Smooth muscle cell (in vitro differentiated cells): ENCODE measurements around the gene TCEAL4. TPM values are rescaled to one million over a fixed set of nuclear protein-coding genes. Genes with fewer than 3 reads are reported as not detected.

Experiments used
- DNase-seq: peaks from one replicate; lab custom pipeline; 2025; ENCODE audit not compliant: unreplicated experiment; lab: John Stamatoyannopoulos, UW
- H2AFZ ChIP-seq: fragments of 200-600 bp; sonication (generic); 2 replicates; pipeline ENCODE4 v1.6.0; 2016; ENCODE audit warnings: antibody characterized with exemption, low read depth, mild to moderate bottlenecking
- H3F3A ChIP-seq: fragments of 200-600 bp; sonication (generic); 2 replicates; pipeline ENCODE4 v1.6.0; 2017; ENCODE audit warnings: antibody characterized with exemption, low read depth
- H3K27ac ChIP-seq: fragments of 200-600 bp; sonication (generic); 2 replicates; pipeline ENCODE4 v1.5.1; 2016; ENCODE audit warnings: low read depth, mild to moderate bottlenecking
- H3K27me3 ChIP-seq: fragments of 200-600 bp; sonication (generic); 2 replicates; pipeline ENCODE4 v1.6.1; 2016; ENCODE audit warnings: low read depth, mild to moderate bottlenecking
- H3K36me3 ChIP-seq: fragments of 200-600 bp; sonication (generic); 2 replicates; pipeline ENCODE4 v1.5.1; 2016; ENCODE audit warnings: low read depth
- H3K4me1 ChIP-seq: fragments of 200-600 bp; sonication (generic); 2 replicates; pipeline ENCODE4 v1.5.1; 2016; ENCODE audit warnings: low read depth
- H3K4me2 ChIP-seq: fragments of 200-600 bp; sonication (generic); 2 replicates; pipeline ENCODE4 v1.6.0; 2016; ENCODE audit warnings: mild to moderate bottlenecking
- H3K4me3 ChIP-seq: fragments of 200-600 bp; sonication (generic); 2 replicates; pipeline ENCODE4 v1.5.1; 2016; ENCODE audit warnings: mild to moderate bottlenecking
- H3K79me2 ChIP-seq: fragments of 200-600 bp; sonication (generic); 2 replicates; pipeline ENCODE4 v1.6.0; 2016; ENCODE audit warnings: low read depth, mild to moderate bottlenecking
- H3K9ac ChIP-seq: fragments of 200-600 bp; sonication (generic); 2 replicates; pipeline ENCODE4 v1.6.0; 2016; ENCODE audit warnings: low read depth
- H3K9me3 ChIP-seq: fragments of 200-600 bp; sonication (generic); replicated peaks from 2 replicates; pipeline ENCODE4 v1.5.1; 2016; ENCODE audit warnings: low read depth
- H4K20me1 ChIP-seq: fragments of 200-600 bp; sonication (generic); 2 replicates; pipeline ENCODE4 v1.6.0; 2016; ENCODE audit warnings: low read depth
- CTCF ChIP-seq: fragments of 200-600 bp; sonication (generic); IDR thresholded peaks from 2 replicates; pipeline ENCODE4 v1.5.1; 2017; ENCODE audit warnings: borderline replicate concordance, mild to moderate bottlenecking, antibody characterized with exemption; ENCODE audit not compliant: insufficient read depth, poor library complexity, severe bottlenecking
- WGBS: methylation state at CpG from one replicate; pipeline ENCODE4 v1.1.7; 2016; ENCODE audit warnings: low lambda C conversion rate; 5-methylcytosine and 5-hydroxymethylcytosine counted together
- polyA plus RNA-seq: library from polyadenylated mRNA; unstranded; fragments of >200 nt; fragmentation: Nextera tagmentation; extraction: Ambion mirVana; gene quantifications from 2 replicates; pipeline ENCODE4 v1.2.1, GENCODE V29; 2016
- total RNA-seq: library from RNA; depleted of rRNA; stranded (reverse); fragments of >200 nt; gene quantifications from 2 replicates; pipeline ENCODE4 v1.2.3, GENCODE V29; 2014

The TCEAL4 gene
- total RNA-seq = 40.2 and 51.3 TPM in 2 replicates
- 74.4 and 76.2 TPM in 2 replicates for polyA plus RNA-seq

DNA sequence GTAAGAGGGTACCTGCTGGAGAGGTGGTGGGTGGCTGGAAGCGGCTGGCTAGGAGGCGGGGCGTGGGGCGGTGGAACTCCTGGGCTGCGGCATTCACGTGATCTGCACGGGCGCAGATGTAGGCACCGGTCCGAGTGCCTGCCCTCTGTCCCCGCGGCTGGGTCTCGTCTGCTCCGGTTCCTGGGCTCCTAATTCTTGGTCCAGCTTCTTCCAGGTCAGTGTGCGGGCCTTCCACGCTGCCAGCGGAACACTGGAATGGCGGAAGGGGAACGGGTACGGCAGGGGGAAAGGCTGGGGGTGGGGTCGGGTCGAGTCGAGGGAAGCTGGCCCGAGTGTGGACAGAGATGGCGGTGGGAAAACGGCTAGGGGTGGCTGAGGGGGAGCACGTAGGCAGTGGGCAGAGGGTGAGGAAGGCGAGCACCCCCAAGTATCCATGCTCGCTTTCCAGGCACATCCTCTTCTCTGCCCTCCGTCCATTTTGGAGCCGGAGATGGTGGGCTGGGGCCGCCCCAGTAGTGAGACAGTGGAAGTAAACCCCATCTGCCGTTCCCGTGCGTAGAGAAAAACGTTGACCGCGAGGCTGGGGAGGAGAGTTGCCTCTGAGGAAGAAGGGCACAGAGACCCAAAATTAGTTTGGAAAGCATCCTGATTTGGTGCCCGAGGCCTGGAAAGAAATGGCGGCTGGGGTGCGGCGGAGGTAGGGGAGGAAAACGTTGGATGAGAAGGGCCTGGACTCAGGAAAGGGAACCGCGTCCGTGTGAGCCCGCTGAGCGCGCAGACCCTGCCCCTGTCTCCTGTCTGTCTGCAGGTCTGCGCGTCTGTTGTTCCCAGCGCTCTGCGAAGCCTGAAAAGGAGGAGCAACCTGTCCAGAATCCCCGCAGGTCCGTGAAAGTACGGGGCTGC is at the start of gene TCEAL4:
Gene TCEAL4, plus strand, starts transcription at position 105 of the 903 bp plus-strand sequence. CDS start 1,161 bp downstream, outside the sequence.
- H3K27ac ChIP-seq = peak within 1 kb of the TSS; percentile 19
- peak; percentile 4 for DNase-seq
- H3K36me3 ChIP-seq = no peaks in the 10 kb centered on the region
- no peaks in the 10 kb centered on the region for H3K27me3 ChIP-seq
- H3K9me3 ChIP-seq = no peaks in the 10 kb centered on the region
- H3K79me2 ChIP-seq = no peaks in the 10 kb centered on the region
- peak within 1 kb of the TSS; percentile 57 for H3K9ac ChIP-seq
- H3F3A ChIP-seq = no peaks in the 10 kb centered on the region
- TF ChIP-seq CTCF = no peak
- H3K4me1 ChIP-seq = no peaks in the 10 kb centered on the region
- peak within 1 kb of the TSS; percentile 90 for H3K4me2 ChIP-seq
- peak within 1 kb of the TSS; percentile 79 for H3K4me3 ChIP-seq
- peak within 1 kb of the TSS; percentile 96 for H2AFZ ChIP-seq
- no peaks in the 10 kb centered on the region for H4K20me1 ChIP-seq
- 35% methylated on average over 55 of the region's 56 CpGs for whole genome bisulfite sequencing

DNA sequence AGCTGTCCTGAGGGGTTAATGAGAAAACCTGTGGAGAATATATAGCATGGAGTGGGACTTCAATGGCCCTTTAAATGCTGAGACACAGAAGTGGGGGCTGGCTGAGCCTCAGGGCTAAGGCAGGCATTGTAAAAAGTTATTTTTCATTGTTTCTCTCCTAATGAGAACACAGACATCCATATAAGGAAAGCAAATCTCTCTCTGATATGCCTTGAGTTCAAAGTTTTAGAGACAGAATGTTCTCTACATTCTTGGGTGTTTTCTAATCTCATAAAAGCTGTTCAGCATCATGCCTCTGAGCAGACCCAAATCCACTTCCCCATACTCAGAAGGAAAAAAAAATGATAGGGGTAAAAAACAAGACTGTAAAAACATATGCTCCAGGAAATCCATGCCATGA is 49.2 kb upstream of the TCEAL4 start:
- no peak overlapping the region for H3K4me2 ChIP-seq

DNA sequence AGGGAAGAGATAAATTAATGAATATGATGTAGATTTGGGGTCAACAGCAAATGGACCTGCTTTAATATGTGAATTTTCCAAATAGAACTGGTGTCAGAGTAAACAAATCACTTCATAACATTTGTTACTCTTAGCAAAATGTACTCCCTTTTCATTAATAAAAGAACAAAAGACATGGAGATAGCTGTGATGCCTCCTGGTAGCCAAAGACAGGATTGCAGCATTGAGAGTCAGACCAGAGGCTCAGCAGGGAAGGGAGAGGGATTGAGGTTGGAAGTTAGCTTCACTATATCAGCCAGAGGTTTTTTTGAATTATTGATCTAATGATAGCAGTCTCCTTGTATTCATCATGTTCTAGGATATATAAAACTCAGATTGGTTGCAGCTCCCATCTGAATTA is 48.6 kb upstream of the TCEAL4 start:
- no peak overlapping the region for H3K27ac ChIP-seq
- DNase-seq = no peak
- H3K4me1 ChIP-seq = no peaks in the 10 kb centered on the region
- no peaks in the 10 kb centered on the region for H3K27me3 ChIP-seq
- no peak for TF ChIP-seq CTCF
- no peaks in the 10 kb centered on the region for H4K20me1 ChIP-seq
- no peak overlapping the region for H2AFZ ChIP-seq
- H3F3A ChIP-seq = no peaks in the 10 kb centered on the region
- no peaks in the 10 kb centered on the region for H3K9me3 ChIP-seq
- no peaks in the 10 kb centered on the region for H3K79me2 ChIP-seq
- H3K4me3 ChIP-seq = no peak overlapping the region
- no peak overlapping the region for H3K4me2 ChIP-seq
- no peaks in the 10 kb centered on the region for H3K36me3 ChIP-seq
- H3K9ac ChIP-seq = no peak overlapping the region

More for the DNA sequence above, 49.2 kb upstream of the TCEAL4 start:
- H4K20me1 ChIP-seq = no peaks in the 10 kb centered on the region
- H2AFZ ChIP-seq = no peak overlapping the region
- H3K27me3 ChIP-seq = no peaks in the 10 kb centered on the region
- H3F3A ChIP-seq = no peaks in the 10 kb centered on the region
- TF ChIP-seq CTCF = no peak
- DNase-seq = no peak
- H3K9me3 ChIP-seq = no peaks in the 10 kb centered on the region
- no peak overlapping the region for H3K9ac ChIP-seq
- H3K79me2 ChIP-seq = no peaks in the 10 kb centered on the region
- H3K4me1 ChIP-seq = no peaks in the 10 kb centered on the region
- H3K4me3 ChIP-seq = no peak overlapping the region
- no peak overlapping the region for H3K27ac ChIP-seq
- H3K36me3 ChIP-seq = no peaks in the 10 kb centered on the region

DNA sequence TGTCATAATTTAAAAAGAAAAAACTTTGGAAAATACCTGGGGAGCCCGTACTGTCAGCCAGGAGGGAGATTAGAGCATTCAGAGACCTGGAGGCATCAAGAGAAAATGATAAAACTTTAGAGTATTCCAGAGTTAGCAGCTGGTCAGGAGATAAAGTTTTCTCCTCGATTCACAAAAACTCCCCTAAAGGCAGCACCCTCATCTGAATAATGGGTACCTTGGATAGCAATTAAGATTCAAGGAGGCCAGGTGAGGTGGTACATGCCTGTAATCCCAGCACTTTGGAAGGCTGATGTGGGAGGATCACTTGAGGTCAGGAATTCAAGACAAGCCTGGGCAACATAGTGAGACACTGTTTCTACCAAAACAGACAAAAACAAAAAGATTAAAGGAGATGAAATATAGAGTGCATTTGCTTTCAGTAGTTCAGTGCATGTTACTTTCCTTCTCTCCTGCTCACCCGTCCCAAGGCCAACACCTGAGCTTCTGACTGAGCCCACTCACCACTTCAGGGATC is 47.4 kb upstream of the TCEAL4 start:
- Histone ChIP-seq H3K27me3 (no peaks in the 10 kb centered on the region), H3F3A (no peaks in the 10 kb centered on the region), H3K4me2 (no peak overlapping the region), H3K4me1 (no peaks in the 10 kb centered on the region), H3K9ac (no peak overlapping the region), H3K79me2 (no peaks in the 10 kb centered on the region), H4K20me1 (no peaks in the 10 kb centered on the region), H3K27ac (peak overlapping the region; percentile 23), H3K9me3 (no peaks in the 10 kb centered on the region), H3K4me3 (no peak overlapping the region), H3K36me3 (no peaks in the 10 kb centered on the region), H2AFZ (no peak overlapping the region)
- TF ChIP-seq CTCF = no peak
- WGBS = 84% methylated on average over 3 of the region's 3 CpGs
- no peak for DNase-seq
